ENCODE results near the gene MUC7. TPM values are rescaled to one million over a fixed set of nuclear protein-coding genes. Genes with fewer than 3 reads are reported as not detected.

Gene MUC7
- total and polyA plus RNA-seq, 2 of the 13 experiments (the other 11 are each of a cell fraction or from before 2014, with no cell fraction given): 0.03 TPM; not detected in 1

GRCh38 chr4:70505151-70505748, 33.3 kb downstream of the MUC7 start (continued):
- TF ChIP-seq, protein P1, sequence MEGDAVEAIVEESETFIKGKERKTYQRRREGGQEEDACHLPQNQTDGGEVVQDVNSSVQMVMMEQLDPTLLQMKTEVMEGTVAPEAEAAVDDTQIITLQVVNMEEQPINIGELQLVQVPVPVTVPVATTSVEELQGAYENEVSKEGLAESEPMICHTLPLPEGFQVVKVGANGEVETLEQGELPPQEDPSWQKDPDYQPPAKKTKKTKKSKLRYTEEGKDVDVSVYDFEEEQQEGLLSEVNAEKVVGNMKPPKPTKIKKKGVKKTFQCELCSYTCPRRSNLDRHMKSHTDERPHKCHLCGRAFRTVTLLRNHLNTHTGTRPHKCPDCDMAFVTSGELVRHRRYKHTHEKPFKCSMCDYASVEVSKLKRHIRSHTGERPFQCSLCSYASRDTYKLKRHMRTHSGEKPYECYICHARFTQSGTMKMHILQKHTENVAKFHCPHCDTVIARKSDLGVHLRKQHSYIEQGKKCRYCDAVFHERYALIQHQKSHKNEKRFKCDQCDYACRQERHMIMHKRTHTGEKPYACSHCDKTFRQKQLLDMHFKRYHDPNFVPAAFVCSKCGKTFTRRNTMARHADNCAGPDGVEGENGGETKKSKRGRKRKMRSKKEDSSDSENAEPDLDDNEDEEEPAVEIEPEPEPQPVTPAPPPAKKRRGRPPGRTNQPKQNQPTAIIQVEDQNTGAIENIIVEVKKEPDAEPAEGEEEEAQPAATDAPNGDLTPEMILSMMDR (CRISPR knock-in tag; IDR thresholded peaks at IDR 0.05): peak; percentile 86
- TF ChIP-seq SMAD9 (CRISPR knock-in tag; IDR thresholded peaks at IDR 0.05) (no peak), ZNF331 (CRISPR knock-in tag; IDR thresholded peaks at IDR 0.05) (0 out of 2 replicates have a peak, but pooled peaks have one; percentile 34), ARID5B (CRISPR knock-in tag; IDR thresholded peaks at IDR 0.05) (0 out of 2 replicates have a peak, but pooled peaks have one; percentile 28), ERF (CRISPR knock-in tag; IDR thresholded peaks at IDR 0.05) (peak; percentile 53; the same call in 1 of the 2 replicates), FOXA3 (CRISPR knock-in tag; IDR thresholded peaks at IDR 0.05) (0 out of 2 replicates have a peak, but pooled peaks have one; percentile 32), ISL2 (CRISPR knock-in tag; IDR thresholded peaks at IDR 0.05) (0 out of 2 replicates have a peak, but pooled peaks have one; percentile 45), ZNF788 (CRISPR knock-in tag; IDR thresholded peaks at IDR 0.05; ENCODE audit: borderline replicate concordance) (no peak), SMAD3 (CRISPR knock-in tag; IDR thresholded peaks at IDR 0.05) (0 out of 2 replicates have a peak, but pooled peaks have one; percentile 27), PRMT3 (CRISPR knock-in tag; IDR thresholded peaks at IDR 0.05; ENCODE audit: borderline replicate concordance, low read depth) (no peak), ZEB1 (IDR thresholded peaks at IDR 0.05; ENCODE audit: insufficient replicate concordance, low read depth) (no peak), ZNF253 (CRISPR knock-in tag; IDR thresholded peaks at IDR 0.05; ENCODE audit: borderline replicate concordance) (no peak), NONO (IDR thresholded peaks at IDR 0.05) (no peak), NONO (CRISPR knock-in tag; conservative IDR thresholded peaks at IDR 0.05) (no peak)

Measured in HepG2 (cell line).